Lower leg skin (tissue), 3 donors: ENCODE results near the gene TMPRSS13.

Experiments
- POLR2A ChIP-seq, 2 donors: fragments of 450-650 bp; IDR thresholded peaks; one replicate each; pipeline ENCODE4 v1.6.1; 2016 to 2017; ENCODE audit warnings: antibody characterized with exemption in 2 of 2, mild to moderate bottlenecking in 1 of 2, moderate library complexity in 1 of 2
- TF ChIP-seq, protein P1 (sequence below), 3 donors: fragments of 450-650 bp; IDR thresholded peaks; one replicate each; pipeline ENCODE4 v1.5.1; 2016; ENCODE audit warnings: antibody characterized with exemption in 3 of 3, mild to moderate bottlenecking in 3 of 3, moderate library complexity in 2 of 3

DNA sequence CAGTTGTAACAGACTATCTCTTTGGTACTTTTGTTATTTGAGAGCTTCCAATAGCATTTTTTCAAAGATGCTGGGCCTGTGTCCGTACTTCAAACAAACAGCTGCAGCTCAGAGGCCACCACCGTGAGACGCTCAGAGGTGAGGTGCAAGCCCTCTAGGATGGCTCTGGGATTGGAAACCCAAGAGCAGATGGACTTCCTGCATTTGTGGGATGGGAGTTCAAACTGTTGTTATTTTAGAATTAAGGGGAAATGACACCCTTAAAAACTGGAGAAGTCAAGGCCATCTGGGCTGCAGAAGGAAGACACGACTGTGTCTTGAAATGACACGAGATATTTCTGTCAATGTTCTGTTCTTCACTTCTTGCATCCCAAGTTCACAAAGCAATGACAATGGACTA, 47.8 kb upstream of the TMPRSS13 start:
- TF ChIP-seq, protein P1, sequence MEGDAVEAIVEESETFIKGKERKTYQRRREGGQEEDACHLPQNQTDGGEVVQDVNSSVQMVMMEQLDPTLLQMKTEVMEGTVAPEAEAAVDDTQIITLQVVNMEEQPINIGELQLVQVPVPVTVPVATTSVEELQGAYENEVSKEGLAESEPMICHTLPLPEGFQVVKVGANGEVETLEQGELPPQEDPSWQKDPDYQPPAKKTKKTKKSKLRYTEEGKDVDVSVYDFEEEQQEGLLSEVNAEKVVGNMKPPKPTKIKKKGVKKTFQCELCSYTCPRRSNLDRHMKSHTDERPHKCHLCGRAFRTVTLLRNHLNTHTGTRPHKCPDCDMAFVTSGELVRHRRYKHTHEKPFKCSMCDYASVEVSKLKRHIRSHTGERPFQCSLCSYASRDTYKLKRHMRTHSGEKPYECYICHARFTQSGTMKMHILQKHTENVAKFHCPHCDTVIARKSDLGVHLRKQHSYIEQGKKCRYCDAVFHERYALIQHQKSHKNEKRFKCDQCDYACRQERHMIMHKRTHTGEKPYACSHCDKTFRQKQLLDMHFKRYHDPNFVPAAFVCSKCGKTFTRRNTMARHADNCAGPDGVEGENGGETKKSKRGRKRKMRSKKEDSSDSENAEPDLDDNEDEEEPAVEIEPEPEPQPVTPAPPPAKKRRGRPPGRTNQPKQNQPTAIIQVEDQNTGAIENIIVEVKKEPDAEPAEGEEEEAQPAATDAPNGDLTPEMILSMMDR (IDR thresholded peaks at IDR 0.05): no peak
- no peak for TF ChIP-seq POLR2A (IDR thresholded peaks at IDR 0.05)
